ENCODE results near the gene CLN6.

- TF ChIP-seq, protein P1, sequence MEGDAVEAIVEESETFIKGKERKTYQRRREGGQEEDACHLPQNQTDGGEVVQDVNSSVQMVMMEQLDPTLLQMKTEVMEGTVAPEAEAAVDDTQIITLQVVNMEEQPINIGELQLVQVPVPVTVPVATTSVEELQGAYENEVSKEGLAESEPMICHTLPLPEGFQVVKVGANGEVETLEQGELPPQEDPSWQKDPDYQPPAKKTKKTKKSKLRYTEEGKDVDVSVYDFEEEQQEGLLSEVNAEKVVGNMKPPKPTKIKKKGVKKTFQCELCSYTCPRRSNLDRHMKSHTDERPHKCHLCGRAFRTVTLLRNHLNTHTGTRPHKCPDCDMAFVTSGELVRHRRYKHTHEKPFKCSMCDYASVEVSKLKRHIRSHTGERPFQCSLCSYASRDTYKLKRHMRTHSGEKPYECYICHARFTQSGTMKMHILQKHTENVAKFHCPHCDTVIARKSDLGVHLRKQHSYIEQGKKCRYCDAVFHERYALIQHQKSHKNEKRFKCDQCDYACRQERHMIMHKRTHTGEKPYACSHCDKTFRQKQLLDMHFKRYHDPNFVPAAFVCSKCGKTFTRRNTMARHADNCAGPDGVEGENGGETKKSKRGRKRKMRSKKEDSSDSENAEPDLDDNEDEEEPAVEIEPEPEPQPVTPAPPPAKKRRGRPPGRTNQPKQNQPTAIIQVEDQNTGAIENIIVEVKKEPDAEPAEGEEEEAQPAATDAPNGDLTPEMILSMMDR (IDR thresholded peaks at IDR 0.05; ENCODE audit: poor library complexity) = no peak
- no peak for TF ChIP-seq EZH2phosphoT487 (IDR thresholded peaks at IDR 0.05; ENCODE audit: low read depth, severe bottlenecking, unreplicated experiment)
Measured at GRCh38 chr15:68203956-68204355, 25.6 kb downstream of the CLN6 start.
